GM21390 (cell line): ENCODE results near the gene QARS1.

Experiments used
- ATAC-seq: cut with Tn5 transposase; IDR thresholded peaks from one replicate; pipeline ENCODE4 v1.9.1; 2021; ENCODE audit not compliant: unreplicated experiment

The QARS1 gene

DNA sequence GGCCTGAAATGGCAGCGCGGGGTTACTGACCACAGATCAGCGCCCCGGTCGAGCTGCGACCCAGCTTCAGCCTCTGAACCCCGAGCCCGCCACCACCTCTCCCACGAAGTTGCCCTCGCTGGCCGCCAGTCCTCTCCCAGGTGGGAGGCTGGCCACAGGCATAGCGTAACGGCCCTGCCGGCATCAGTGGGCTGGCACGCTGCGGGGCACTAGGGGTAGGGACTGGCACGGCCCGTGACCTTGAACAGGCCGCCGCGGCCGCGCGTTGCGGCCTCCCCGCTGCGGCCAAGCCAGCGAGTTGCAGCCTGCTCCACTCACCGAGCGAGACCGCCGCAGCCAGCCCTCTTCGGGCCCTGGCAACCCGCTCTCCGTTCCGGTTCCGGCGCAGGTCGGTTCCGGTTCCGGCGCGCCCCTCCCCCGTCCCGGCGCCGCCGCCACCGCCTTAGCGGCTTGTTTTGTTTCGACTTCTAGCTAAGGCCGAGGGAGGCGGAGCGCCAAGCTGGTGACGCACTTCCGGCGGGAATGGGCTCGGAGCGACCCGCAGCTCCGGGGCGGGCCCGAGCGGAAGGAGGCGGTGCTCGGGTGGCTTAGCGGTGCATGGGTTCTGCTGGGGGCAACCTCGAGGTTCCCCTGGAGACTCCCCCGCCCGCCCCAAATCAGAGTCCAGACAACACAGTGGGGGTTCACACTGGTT, 16.0 kb upstream of the QARS1 start, which contains the start of gene USP19:
USP19 (minus strand) TSS at position 386 of the 694 bp plus-strand sequence. CDS start 1,678 bp downstream, outside the sequence.
- ATAC-seq: peak; percentile 84

- ATAC-seq: no peak
These were observed 15.5 kb upstream of the QARS1 start for GRCh38 chr3:49120096-49120437.

GRCh38 chr3:49119439-49119838, 14.9 kb upstream of the QARS1 start:
- no peak for ATAC-seq

- ATAC-seq: no peak
These were observed 14.5 kb upstream of the QARS1 start for GRCh38 chr3:49119036-49119435.

- no peak for ATAC-seq
These were observed 7.7 kb upstream of the QARS1 start for GRCh38 chr3:49112262-49112661.

DNA sequence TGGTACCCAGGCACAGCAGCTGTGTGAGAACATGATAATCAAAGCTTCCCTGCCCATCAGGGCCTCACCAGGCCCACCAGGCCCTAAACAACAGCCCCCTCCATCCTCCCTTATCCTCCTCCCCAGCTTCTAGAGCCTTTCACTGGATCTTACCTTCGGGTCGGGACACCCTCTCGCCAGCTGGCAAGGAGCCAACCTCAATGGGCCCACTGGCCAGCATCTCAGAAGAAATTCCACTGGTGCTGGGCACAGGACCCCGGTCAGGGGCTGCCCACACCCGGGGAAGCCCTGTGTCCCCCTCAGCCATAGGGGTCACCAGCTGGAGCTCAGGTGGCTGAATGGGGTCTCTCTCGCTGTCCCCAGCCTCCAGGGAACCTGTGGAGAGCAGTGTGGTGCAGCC, 6.8 kb upstream of the QARS1 start:
- ATAC-seq: no peak

DNA sequence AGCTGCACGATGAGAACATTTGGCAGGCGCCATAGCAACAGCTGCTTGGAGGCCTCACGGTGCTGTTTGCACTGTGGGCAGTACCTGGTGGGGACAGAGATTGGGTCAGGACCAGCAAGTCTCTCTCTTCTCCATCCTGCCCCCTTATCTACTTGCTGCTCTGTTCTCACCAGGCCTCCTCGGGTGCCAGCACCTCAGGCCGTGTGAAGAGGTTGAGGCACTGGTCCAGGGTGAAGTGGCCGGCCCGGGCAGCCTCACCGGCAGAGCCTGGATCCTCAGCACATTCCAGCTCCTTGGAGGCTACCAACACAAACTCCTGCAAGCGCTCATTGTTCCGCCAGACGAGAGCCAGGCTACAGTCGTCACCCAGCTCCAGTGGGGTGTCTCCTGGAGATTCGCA, 6.2 kb upstream of the QARS1 start:
- no peak for ATAC-seq

- no peak for ATAC-seq
These were observed 3.8 kb upstream of the QARS1 start for GRCh38 chr3:49108346-49108745.

DNA sequence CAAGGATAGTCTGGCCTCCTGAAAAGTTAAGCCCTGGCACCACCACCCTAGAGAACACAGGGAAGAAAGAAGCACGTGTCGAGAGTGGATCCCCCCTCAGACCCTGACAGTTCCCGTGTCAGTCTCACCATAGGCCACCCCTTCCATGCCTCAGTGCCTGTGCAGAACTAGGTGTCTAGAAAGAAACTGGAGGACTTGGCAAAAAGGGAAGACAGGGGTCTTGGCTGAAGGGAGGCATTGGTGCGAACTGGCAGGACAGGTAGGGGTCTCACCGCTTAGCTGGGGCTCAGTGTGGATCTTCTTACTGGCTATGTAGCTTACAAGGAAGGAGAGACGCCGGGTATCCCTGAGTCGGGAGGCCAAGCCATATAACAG, 518 bp downstream of the QARS1 start:
- no peak for ATAC-seq

DNA sequence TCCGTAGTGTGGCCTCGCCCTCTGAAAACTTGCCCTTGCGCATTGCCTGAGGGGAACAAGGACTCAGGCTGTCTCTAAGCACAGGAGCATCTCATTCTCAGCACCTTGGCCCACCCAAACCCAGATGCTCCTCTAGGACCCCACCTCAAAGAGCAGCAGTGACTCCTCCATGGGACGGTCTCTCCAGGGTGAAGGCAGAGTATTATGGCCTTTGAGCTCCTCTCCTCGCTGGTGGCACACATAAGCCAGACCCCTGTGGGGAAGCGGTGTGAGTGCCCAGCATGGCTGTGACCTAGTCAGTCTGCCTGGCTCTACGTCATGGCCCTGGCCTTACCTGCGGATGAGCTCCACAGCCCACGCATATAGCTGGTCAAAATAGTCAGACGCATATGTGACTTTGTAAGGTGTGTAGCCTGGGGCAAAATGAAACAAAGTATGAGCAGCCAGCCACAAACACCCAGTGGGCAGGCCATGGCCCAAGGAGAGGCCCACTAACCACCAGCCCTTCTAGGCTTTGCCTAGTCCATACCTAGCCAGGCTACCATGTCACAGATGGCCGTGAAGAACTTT, 4.4 kb downstream of the QARS1 start:
- ATAC-seq: no peak

- ATAC-seq: no peak
These were observed 5.5 kb downstream of the QARS1 start for GRCh38 chr3:49098910-49099630.

DNA sequence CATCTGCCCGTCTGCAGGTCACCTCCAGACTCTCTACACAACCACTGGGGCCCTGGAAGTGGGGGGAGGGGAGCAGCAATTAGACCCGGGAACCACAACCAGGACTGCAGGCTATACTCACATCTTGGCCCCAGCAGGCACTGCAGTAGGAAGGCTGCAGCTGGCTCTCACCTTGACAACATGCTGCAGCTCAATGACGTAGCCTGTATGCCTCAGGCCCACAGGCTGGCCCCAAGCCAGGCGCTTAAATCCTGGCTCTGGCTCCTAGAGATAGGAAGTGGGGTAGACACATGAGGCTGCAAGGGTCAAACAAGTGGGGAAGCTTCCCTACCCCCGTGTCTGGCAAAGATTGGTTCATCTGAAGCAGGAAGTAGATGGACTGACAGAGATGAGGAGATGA, 6.1 kb downstream of the QARS1 start:
- ATAC-seq: no peak

- ATAC-seq: peak; percentile 75
These were observed 10.4 kb downstream of the QARS1 start, which contains the start of gene QRICH1 for GRCh38 chr3:49093853-49094767. Gene QRICH1 (minus strand): TSS chr3:49094071. CDS start chr3:49077017, 17,054 bp downstream.

GRCh38 chr3:49092938-49093852, 11.4 kb downstream of the QARS1 start:
- ATAC-seq: peak; percentile 35

DNA sequence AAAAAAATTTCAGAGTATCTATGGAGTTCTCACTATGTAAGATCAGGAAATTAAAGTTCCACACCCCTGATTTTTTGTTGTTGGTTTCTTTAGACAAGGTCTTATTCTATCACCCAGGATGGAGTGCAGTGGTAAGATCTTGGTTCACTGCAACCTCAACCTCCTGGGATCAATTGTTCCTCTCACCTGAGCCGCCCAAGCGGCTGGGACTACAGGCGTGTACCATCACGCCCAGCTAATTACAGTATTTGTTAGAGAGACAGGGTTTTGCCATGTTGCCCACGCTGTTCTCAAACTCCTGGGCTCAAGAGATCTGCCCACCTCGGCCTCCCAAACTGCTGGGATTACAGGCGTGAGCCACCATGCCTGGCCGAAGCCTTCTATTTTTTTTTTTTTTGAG, 23.1 kb downstream of the QARS1 start:
- ATAC-seq: no peak

DNA sequence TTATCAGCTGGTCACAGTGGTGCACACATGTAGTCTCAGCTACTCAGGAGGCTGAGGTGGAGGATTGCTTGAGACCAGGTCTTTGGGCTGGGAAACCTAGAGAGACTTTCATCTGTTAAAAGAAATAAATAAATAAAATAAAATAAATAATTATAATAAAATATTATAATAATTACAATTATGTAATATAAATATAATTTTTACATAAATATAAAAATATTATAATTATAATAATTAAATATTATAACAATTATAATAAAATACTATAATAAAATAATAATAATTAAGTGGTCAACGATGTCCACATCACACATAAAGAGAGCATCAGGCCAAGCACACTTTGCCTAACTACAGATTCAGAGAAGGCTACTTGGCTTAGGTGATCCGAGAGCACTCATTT, 25.3 kb downstream of the QARS1 start:
- no peak for ATAC-seq

- ATAC-seq: no peak
These were observed 27.9 kb downstream of the QARS1 start for GRCh38 chr3:49076646-49077045.

DNA sequence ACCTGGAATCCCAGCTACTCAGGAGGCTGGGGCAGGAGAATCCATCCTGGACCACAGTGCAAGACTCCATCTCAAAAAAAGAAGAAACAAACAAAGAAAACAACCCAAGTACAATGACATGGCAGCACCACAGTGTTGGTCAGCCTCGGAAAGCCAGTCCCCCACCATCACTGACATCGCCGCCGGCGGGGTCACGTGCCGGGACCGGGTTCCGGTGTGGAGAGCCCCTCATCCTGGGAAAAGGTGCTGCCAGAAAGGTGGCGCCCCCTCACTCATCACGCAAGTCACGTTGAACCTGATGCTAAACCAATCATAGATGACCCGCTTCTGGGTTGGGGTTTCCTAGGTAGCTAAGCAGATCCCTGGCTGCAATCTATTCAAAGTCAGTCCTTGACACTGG, 28.4 kb downstream of the QARS1 start:
- no peak for ATAC-seq

- no peak for ATAC-seq
These were observed 46.5 kb downstream of the QARS1 start for GRCh38 chr3:49058011-49058410.

- ATAC-seq: no peak
These were observed 47.3 kb downstream of the QARS1 start for GRCh38 chr3:49057268-49057667.
